DND-41 (cell line): Measurements from ENCODE around the gene LRRC3.

Source experiments
- ATAC-seq: fragments of 200-7000 bp; cut with Tn5 transposase; 3 replicates; pipeline ENCODE4 v1.9.1; 2021; ENCODE audit warnings: low read depth; ENCODE audit not compliant: insufficient read depth
- DNase-seq: peaks from one replicate; pipeline ENCODE4 v3.0.0-alpha.2; 2020
- H2AFZ ChIP-seq: 2 replicates; pipeline ENCODE4 v1.6.0; 2012; ENCODE audit warnings: low read depth, low read length
- H3K27ac ChIP-seq: 2 replicates; pipeline ENCODE4 v1.5.1; 2012; ENCODE audit warnings: low read length, inconsistent platforms
- H3K27me3 ChIP-seq: fragments of 200-600 bp; sonication (generic); 2 replicates; pipeline ENCODE4 v1.6.0; 2012; ENCODE audit warnings: low read length, mild to moderate bottlenecking, inconsistent platforms; ENCODE audit not compliant: insufficient read depth, poor library complexity
- H3K36me3 ChIP-seq: 2 replicates; pipeline ENCODE4 v1.5.1; 2012; ENCODE audit warnings: low read length, inconsistent platforms; ENCODE audit not compliant: insufficient read depth
- H3K4me1 ChIP-seq: 2 replicates; pipeline ENCODE4 v1.5.1; 2012; ENCODE audit warnings: mild to moderate bottlenecking, low read length; ENCODE audit not compliant: insufficient read depth
- H3K4me2 ChIP-seq: 2 replicates; pipeline ENCODE4 v1.6.0; 2012; ENCODE audit warnings: mild to moderate bottlenecking, moderate library complexity, low read length, inconsistent platforms; ENCODE audit not compliant: insufficient read depth
- H3K4me3 ChIP-seq, 2 experiments: fragments of 200-600 bp in 1 of 2; shearing (Covaris generic) in 1 of 2; 2 replicates each; pipeline ENCODE4 v1.5.1; 2012 to 2016; ENCODE audit warnings: inconsistent platforms in 2 of 2, low read length in 2 of 2, mild to moderate bottlenecking in 2 of 2, low read depth in 1 of 2, moderate library complexity in 1 of 2
- H3K79me2 ChIP-seq: 2 replicates; pipeline ENCODE4 v1.6.0; 2012; ENCODE audit warnings: low read length, inconsistent platforms; ENCODE audit not compliant: insufficient read depth
- H3K9ac ChIP-seq: 2 replicates; pipeline ENCODE4 v1.6.0; 2012; ENCODE audit warnings: low read depth, mild to moderate bottlenecking, inconsistent platforms, low read length, moderate library complexity
- H3K9me3 ChIP-seq: 2 replicates; pipeline ENCODE4 v1.5.1; 2012; ENCODE audit warnings: low read length, moderate library complexity, mild to moderate bottlenecking, inconsistent platforms; ENCODE audit not compliant: insufficient read depth, severe bottlenecking
- H4K20me1 ChIP-seq: 2 replicates; pipeline ENCODE4 v1.6.0; 2012; ENCODE audit warnings: low read length; ENCODE audit not compliant: insufficient read depth
- EZH2 ChIP-seq: IDR thresholded peaks from 3 replicates; pipeline ENCODE4 v1.6.1; 2012; ENCODE audit warnings: borderline replicate concordance, low read depth, mild to moderate bottlenecking, moderate library complexity, low read length, inconsistent platforms; ENCODE audit not compliant: severe bottlenecking
- TF ChIP-seq, protein P1 (sequence below): IDR thresholded peaks from 2 replicates; pipeline ENCODE4 v1.5.1; 2012; ENCODE audit warnings: borderline replicate concordance, low read length, moderate library complexity, mild to moderate bottlenecking; ENCODE audit not compliant: poor library complexity, severe bottlenecking; ENCODE audit errors: extremely low read depth

Gene LRRC3

DNA sequence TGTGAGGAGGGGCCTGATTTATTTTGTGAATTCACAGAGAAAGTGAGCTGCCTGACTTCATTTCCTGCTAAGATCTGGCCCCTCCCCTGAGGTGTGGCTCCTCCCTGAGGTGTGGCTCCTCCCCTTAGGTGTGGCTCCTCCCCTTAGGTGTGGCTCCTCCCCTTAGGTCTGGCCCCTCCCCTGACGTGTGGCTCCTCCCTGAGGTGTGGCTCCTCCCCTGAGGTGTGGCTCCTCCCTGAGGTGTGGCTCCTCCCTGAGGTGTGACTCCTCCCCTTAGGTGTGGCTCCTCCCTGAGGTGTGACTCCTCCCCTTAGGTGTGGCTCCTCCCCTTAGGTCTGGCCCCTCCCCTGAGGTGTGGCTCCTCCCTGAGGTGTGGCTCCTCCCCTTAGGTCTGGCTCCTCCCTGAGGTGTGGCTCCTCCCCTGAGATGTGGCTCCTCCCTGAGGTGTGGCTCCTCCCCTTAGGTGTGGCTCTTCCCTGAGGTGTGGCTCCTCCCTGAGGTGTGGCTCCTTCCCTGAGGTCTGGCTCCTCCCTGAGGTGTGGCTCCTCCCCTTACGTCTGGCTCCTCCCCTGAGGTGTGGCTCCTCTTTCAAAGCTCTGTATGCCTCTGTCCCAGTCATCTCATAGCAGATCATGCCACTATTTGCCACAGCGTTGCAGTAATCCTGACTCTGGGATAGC is 26.9 kb upstream of the LRRC3 start:
- no peak overlapping the region for H3K4me2 ChIP-seq
- TF ChIP-seq, protein P1, sequence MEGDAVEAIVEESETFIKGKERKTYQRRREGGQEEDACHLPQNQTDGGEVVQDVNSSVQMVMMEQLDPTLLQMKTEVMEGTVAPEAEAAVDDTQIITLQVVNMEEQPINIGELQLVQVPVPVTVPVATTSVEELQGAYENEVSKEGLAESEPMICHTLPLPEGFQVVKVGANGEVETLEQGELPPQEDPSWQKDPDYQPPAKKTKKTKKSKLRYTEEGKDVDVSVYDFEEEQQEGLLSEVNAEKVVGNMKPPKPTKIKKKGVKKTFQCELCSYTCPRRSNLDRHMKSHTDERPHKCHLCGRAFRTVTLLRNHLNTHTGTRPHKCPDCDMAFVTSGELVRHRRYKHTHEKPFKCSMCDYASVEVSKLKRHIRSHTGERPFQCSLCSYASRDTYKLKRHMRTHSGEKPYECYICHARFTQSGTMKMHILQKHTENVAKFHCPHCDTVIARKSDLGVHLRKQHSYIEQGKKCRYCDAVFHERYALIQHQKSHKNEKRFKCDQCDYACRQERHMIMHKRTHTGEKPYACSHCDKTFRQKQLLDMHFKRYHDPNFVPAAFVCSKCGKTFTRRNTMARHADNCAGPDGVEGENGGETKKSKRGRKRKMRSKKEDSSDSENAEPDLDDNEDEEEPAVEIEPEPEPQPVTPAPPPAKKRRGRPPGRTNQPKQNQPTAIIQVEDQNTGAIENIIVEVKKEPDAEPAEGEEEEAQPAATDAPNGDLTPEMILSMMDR: no peak
- TF ChIP-seq EZH2: no peak

DNA sequence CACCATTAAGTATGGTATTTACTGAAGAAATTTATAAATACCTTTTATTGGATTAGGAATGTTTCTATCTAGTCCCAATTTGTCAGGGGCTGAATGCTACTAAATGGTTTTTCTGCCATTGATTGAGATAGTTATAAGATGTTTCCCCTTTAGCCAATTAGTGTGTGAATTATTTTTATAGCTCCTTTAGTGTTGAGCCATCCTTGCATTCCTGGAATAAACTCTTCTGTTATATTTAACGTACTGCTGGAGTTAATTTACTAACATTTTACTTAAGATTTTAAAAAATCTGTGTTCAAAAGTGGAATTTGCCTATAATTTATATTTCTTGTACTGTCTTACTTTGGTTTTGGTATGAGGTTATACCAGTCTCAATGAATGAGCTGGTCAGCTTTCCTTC is 25.4 kb upstream of the LRRC3 start:
- Histone ChIP-seq H3K36me3 (no peaks in the 10 kb centered on the region), H3K9me3 (no peaks in the 10 kb centered on the region), H3K4me1 (no peaks in the 10 kb centered on the region), H3K4me3 (no peak overlapping the region), H4K20me1 (no peaks in the 10 kb centered on the region; the same call in 1 of the 2 replicates), H3K9ac (no peak overlapping the region), H3K27ac (no peak overlapping the region), H2AFZ (no peak overlapping the region), H3K4me2 (no peak overlapping the region), H3K27me3 (no peaks in the 10 kb centered on the region), H3K79me2 (no peaks in the 10 kb centered on the region)
- no peak for ATAC-seq
- no peak for DNase-seq
- no peak for TF ChIP-seq EZH2
- TF ChIP-seq, protein P1: no peak

More for the DNA sequence above, 26.9 kb upstream of the LRRC3 start:
- Histone ChIP-seq H3K36me3 (no peaks in the 10 kb centered on the region), H4K20me1 (no peaks in the 10 kb centered on the region), H3K4me3 (no peak overlapping the region), H3K27ac (no peak overlapping the region), H3K4me1 (no peaks in the 10 kb centered on the region), H2AFZ (no peak overlapping the region), H3K79me2 (no peaks in the 10 kb centered on the region), H3K9me3 (no peaks in the 10 kb centered on the region), H3K9ac (no peak overlapping the region), H3K27me3 (no peaks in the 10 kb centered on the region)
- no peak for DNase-seq
- no peak for ATAC-seq

DNA sequence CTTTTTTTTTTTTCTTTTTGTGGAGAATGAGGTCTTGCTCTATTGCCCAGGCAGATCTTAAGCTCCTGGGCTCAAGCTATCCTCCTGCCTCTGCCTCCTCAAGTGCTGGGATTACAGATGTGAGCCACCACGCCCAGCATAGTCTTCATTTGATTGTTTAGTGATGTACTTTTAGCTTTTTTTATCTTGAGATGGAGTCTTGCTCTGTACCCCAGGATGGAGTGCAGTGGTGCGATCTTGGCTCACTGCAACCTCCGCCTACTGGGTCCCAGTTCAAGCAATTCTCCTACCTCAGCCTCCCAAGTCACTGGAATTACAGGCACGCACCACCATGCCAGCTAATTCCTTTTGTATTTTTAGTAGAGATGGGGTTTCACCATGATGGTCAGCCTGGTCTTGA is 24.0 kb upstream of the LRRC3 start:
- no peak overlapping the region for H3K27ac ChIP-seq
- no peaks in the 10 kb centered on the region for H3K4me1 ChIP-seq
- H3K79me2 ChIP-seq: no peaks in the 10 kb centered on the region

More for the DNA sequence above, 24.0 kb upstream of the LRRC3 start:
- H3K4me2 ChIP-seq: no peak overlapping the region
- no peak overlapping the region for H3K9ac ChIP-seq
- no peaks in the 10 kb centered on the region for H3K27me3 ChIP-seq
- no peak for DNase-seq
- H3K36me3 ChIP-seq: no peaks in the 10 kb centered on the region
- no peaks in the 10 kb centered on the region for H3K9me3 ChIP-seq
- ATAC-seq: no peak
- no peaks in the 10 kb centered on the region; the same call in 1 of the 2 replicates for H4K20me1 ChIP-seq
- no peak for TF ChIP-seq EZH2
- TF ChIP-seq, protein P1: no peak
- no peak overlapping the region for H2AFZ ChIP-seq
- H3K4me3 ChIP-seq: no peak overlapping the region
